Umbilical cord (tissue), 2 donors: ENCODE data around the gene VAV3. TPM values are rescaled to one million over a fixed set of nuclear protein-coding genes. Genes with fewer than 3 reads are reported as not detected.

Source experiments
- DNase-seq: peaks from one replicate; pipeline ENCODE4 v3.0.0-alpha.2; 2015; ENCODE audit warnings: low spot score
- total RNA-seq: library from RNA; depleted of rRNA; stranded (reverse); fragments of >200 nt; gene quantifications from one replicate; pipeline ENCODE4 v1.2.3, GENCODE V29; 2014; ENCODE audit warnings: low replicate concordance; ENCODE audit not compliant: insufficient read depth

The VAV3 gene
- total RNA-seq, 1 donor from 2014 or later, result 1.9 TPM

- DNase-seq, result no peak
Measured at GRCh38 chr1:107544285-107544684, 420.7 kb downstream of the VAV3 start.

GRCh38 chr1:107541412-107541811 is 423.6 kb downstream of the VAV3 start:
- DNase-seq, result no peak

- DNase-seq, result no peak
Measured at GRCh38 chr1:107538502-107538901, 426.5 kb downstream of the VAV3 start.

- no peak for DNase-seq
Measured at GRCh38 chr1:107536266-107536665, 428.7 kb downstream of the VAV3 start.

DNA sequence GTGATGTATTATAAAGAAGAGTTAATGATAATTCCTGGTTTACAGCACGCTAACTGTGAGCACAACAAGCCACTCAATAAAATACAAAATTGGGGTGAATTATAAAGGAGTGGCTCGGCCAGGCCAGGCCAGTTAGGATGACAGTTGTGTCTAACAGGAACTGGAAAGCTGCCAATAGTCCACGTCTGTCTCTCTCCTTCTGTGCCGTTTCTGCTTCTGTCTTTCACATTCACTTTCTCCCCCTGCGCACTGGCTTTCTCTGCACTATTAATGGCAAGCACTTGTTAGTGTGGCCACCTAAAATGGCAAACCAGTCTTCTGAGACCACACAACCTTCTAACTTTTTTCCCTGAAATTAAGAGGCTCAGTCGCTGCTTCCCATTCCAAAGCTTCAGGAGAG is 429.9 kb downstream of the VAV3 start:
- DNase-seq, result no peak

DNA sequence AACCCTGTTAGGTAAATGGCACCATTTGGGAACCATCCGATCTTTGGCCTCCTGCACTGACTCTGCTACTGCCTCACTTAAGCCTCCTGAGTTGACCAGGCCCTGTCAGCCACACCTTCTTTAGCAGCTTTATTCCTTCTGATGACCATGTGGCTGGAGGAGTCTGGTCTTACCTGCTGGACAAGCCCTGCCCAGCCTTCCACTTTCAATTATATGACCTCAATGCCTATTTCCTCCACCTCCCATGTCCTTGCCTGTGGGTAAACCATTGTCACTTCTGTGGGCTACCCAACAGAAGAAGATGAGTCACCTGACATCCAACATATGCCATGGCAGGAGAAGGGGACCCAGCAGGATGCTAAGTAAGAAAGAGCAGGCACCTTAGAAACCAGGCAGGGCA is 430.3 kb downstream of the VAV3 start:
- DNase-seq, result no peak

GRCh38 chr1:107533436-107533835 is 431.5 kb downstream of the VAV3 start:
- DNase-seq, result no peak

DNA sequence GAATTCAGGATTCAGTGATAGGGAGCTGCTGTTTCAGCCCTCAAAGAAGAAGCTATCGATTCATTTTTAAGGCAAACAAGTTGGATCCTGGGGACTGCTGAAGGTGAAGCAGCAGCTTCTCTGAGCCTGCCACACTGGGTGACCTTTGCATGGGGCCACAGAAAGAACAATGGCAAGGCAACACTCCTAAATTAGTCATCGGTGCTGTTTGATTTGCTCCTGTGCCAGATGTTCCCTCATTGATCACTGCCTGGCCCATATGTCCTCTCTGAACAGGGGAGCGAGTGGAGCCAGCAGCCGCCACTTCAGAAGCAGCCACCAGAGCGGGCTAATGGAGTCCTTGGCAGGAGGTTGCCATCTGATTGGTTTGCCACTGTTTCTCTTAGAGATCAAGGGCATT is 432.7 kb downstream of the VAV3 start:
- no peak for DNase-seq

- DNase-seq, result no peak
Measured at GRCh38 chr1:107531065-107531908, 433.7 kb downstream of the VAV3 start.

- DNase-seq, result no peak
Measured at GRCh38 chr1:107530543-107530942, 434.4 kb downstream of the VAV3 start.

DNA sequence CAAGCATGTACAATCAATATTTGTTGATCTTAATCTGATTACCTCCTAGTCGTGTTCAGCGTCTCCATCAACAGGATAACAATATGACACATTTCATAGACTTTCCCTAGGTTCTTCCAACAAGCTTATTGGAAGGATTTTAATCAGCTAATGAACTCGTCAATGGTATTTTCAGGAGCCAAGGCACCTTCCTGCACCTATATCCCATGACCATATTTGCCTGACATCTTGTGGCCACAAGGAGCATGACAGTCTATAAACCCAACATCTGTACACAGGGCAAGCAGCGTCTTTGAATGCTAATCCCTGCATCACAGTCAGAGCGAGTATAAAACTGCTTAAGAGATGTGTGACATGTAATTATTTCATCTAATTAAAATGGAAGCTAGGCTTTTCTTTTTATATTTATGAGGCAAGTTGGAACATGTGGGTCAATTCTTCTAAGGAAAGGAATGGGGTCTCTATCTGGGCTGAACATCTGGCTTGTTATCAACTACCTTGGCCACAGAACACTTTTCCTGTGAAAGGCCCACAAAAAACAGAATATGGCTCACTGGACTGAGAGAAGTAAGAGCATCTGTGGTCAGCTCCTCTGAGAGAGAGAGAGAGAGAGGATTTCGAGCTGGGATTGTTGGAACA is 435.4 kb downstream of the VAV3 start:
- peak; percentile 46 for DNase-seq

GRCh38 chr1:107526524-107527198 is 438.3 kb downstream of the VAV3 start:
- DNase-seq, result no peak

- no peak for DNase-seq
Measured at GRCh38 chr1:107525961-107526360, 439.0 kb downstream of the VAV3 start.

- DNase-seq, result no peak
Measured at GRCh38 chr1:107525145-107525544, 439.8 kb downstream of the VAV3 start.

DNA sequence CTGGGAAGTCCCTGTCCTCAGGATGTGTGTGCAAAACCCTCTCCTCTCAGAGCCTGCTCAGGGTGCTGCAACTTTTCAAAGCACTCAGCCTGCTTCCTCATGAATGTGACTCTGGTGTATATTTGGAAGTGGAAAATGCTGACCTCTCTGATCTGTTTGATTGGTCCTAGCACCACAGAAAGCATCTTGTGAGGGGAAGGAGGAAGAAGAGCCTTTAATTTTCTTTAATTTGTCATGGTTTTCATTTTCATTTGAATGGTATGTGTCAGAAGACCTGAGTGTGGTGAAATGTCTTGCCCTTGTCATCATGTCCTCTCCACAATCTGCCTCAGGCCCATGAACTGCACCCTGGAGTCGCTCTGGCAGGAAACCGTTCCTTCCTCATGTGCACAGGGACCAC is 440.7 kb downstream of the VAV3 start:
- DNase-seq, result no peak

DNA sequence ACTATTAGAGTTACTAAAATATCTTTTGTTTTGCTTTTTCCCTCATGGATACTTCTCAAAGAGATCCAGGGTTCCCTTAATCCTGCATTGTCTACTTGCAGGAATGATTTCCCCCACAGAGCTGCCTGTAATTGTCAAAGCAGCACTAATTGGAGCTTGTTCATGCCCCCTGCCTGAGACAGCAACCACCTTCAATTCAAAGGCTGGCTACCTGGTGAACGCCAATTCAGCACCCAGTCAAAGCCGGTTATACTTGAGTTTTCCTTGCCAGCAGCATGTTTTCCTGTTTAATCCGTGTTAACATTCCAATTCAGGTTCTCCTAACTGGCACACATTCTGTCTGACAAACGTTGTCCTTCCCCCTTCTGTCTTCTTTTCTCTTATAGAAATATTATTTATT is 441.2 kb downstream of the VAV3 start:
- DNase-seq, result no peak

DNA sequence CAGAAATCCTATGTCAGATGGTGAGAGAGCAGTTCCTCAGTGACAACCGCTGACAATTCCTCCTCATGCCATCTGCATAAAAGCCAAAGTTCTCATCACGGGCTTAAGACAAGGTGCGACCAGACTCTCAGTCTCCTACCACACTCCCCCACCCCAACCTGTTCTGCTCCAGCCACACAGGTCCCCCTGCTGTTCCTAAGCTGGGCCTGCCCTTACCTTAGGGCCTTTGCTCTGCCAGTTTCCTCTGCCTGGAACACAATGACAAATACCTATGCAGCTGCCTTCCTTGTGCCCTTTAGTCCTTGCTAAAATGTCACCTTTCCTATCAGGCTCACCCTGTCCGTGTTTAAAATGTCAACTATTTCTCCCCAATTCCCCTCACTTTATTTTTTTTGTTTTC is 441.9 kb downstream of the VAV3 start:
- DNase-seq, result no peak

Other genes with a start within 250 kb of the VAV3 start
- gene SLC25A24, start 235.2 kb upstream of the VAV3 start, total RNA-seq, result 51.0 TPM